A549 (cell line): Measurements from ENCODE around the gene RXRA. TPM values are rescaled to one million over a fixed set of nuclear protein-coding genes. Genes with fewer than 3 reads are reported as not detected.

ENCODE experiments used
- ATAC-seq, 2 experiments: fragments of 200-7000 bp in 1 of 2; fragments of >200 bp in 1 of 2; cut with Nextera tagmentation in 1 of 2; cut with Tn5 transposase in 1 of 2; 3 replicates each; pipeline versions ENCODE4 v1.8.0 to v1.9.1; 2018 to 2020; ENCODE audit warnings: mild to moderate bottlenecking in 1 of 2, moderate library complexity in 1 of 2
- CTCF ChIA-PET: fragments of 300-600 bp; sonication (Branson Sonifier 250); formaldehyde crosslinking; extraction: SDS; loops from one replicate; lab custom pipeline; 2021; ENCODE audit warnings: antibody characterized with exemption, inconsistent platforms; lab: Yijun Ruan, JAX
- POLR2A ChIA-PET: fragments of 350-600 bp; formaldehyde crosslinking; extraction: SDS; loops from one replicate; lab custom pipeline; 2021; ENCODE audit warnings: antibody characterized with exemption, inconsistent platforms; lab: Yijun Ruan, JAX
- DNase-seq, 2 experiments: peaks; one replicate each; pipeline versions ENCODE4 v3.0.0 to v3.0.0-alpha.2; 2011 to 2016; ENCODE audit warnings: low read depth in 1 of 2, low spot score in 1 of 2
- FAIRE-seq: peaks from 2 replicates; lab custom pipeline; 2011; peaks lifted over from hg19 to GRCh38; lab: Jason Lieb, UNC
- H3K27ac ChIP-seq, 2 experiments: fragments of >200 bp; sonication (Bioruptor Twin); formaldehyde crosslinking; 3 replicates each; pipeline ENCODE4 v1.5.1; 2016 to 2017
- H3K4me1 ChIP-seq: fragments of >200 bp; sonication (Bioruptor Twin); formaldehyde crosslinking; 3 replicates; pipeline ENCODE4 v1.6.1; 2016
- H3K4me2 ChIP-seq: fragments of >200 bp; sonication (Bioruptor Twin); formaldehyde crosslinking; 3 replicates; pipeline ENCODE4 v1.6.1; 2016
- H3K4me3 ChIP-seq: fragments of >200 bp; sonication (Bioruptor Twin); formaldehyde crosslinking; 3 replicates; pipeline ENCODE4 v1.5.1; 2016
- H3K9me3 ChIP-seq: fragments of >200 bp; sonication (Bioruptor Twin); formaldehyde crosslinking; 3 replicates; pipeline ENCODE4 v1.6.1; 2016
- CEBPB ChIP-seq, 2 experiments: fragments of >200 bp in 1 of 2; sonication (Bioruptor Twin) in 1 of 2; formaldehyde crosslinking in 1 of 2; IDR thresholded peaks; 2 replicates each; pipeline ENCODE4 v1.6.1; 2012 to 2016
- CHD2 ChIP-seq: fragments of 150-350 bp; IDR thresholded peaks from 2 replicates; pipeline ENCODE4 v1.6.1; 2014; ENCODE audit warnings: low read length; ENCODE audit not compliant: partially characterized antibody
- EHMT2 ChIP-seq: fragments of 200-600 bp; sonication (generic); IDR thresholded peaks from 2 replicates; pipeline ENCODE4 v1.6.1; 2016; ENCODE audit warnings: antibody characterized with exemption, low read depth, mild to moderate bottlenecking, moderate library complexity
- EP300 ChIP-seq, 2 experiments: fragments of >200 bp; sonication (Bioruptor Twin); formaldehyde crosslinking; IDR thresholded peaks; 2 replicates in 1 of 2; 3 replicates in 1 of 2; pipeline ENCODE4 v1.6.1; 2016 to 2017
- ESRRA ChIP-seq: fragments of 150-350 bp; IDR thresholded peaks from 2 replicates; pipeline ENCODE4 v1.6.1; 2014; ENCODE audit warnings: mild to moderate bottlenecking, low read length, borderline replicate concordance
- FOSB ChIP-seq: fragments of 250-450 bp; sonication (Bioruptor Pico); IDR thresholded peaks from 2 replicates; pipeline ENCODE4 v1.5.0; 2020; ENCODE audit warnings: mild to moderate bottlenecking, moderate library complexity
- FOSL2 ChIP-seq, 2 experiments: fragments of 450-650 bp in 1 of 2; fragments of >200 bp in 1 of 2; sonication (Bioruptor Twin) in 1 of 2; formaldehyde crosslinking; IDR thresholded peaks; 2 replicates each; pipeline versions ENCODE4 v1.5.0 to v1.6.1; 2016 to 2020; ENCODE audit warnings: mild to moderate bottlenecking in 1 of 2, moderate library complexity in 1 of 2
- FOXS1 ChIP-seq: fragments of 250-450 bp; sonication (Bioruptor Pico); IDR thresholded peaks from 2 replicates; pipeline ENCODE4 v1.5.0; 2020; ENCODE audit warnings: mild to moderate bottlenecking, moderate library complexity
- GATA3 ChIP-seq: IDR thresholded peaks from 2 replicates; pipeline ENCODE4 v1.6.1; 2012; ENCODE audit warnings: borderline replicate concordance
- HDAC2 ChIP-seq: fragments of 200-600 bp; sonication (generic); IDR thresholded peaks from 2 replicates; pipeline ENCODE4 v1.6.1; 2016
- HOXA7 ChIP-seq: fragments of 250-450 bp; sonication (Bioruptor Pico); IDR thresholded peaks from 2 replicates; pipeline ENCODE4 v1.5.0; 2020; ENCODE audit warnings: mild to moderate bottlenecking, moderate library complexity
- HOXB5 ChIP-seq: fragments of 250-450 bp; sonication (Bioruptor Pico); IDR thresholded peaks from 2 replicates; pipeline ENCODE4 v1.5.0; 2020; ENCODE audit warnings: mild to moderate bottlenecking, moderate library complexity
- JUN ChIP-seq, 2 experiments: fragments of >200 bp; sonication (Bioruptor Twin); formaldehyde crosslinking; IDR thresholded peaks; 2 replicates in 1 of 2; 3 replicates in 1 of 2; pipeline ENCODE4 v1.6.1; 2016 to 2017
- KDM1A ChIP-seq: fragments of 200-600 bp; sonication (generic); IDR thresholded peaks from 2 replicates; pipeline ENCODE4 v1.6.1; 2016; ENCODE audit warnings: low read depth, mild to moderate bottlenecking
- MAFK ChIP-seq: fragments of 450-650 bp; IDR thresholded peaks from 2 replicates; pipeline ENCODE4 v1.6.1; 2014; ENCODE audit not compliant: partially characterized antibody
- MYC ChIP-seq: IDR thresholded peaks from 2 replicates; pipeline ENCODE4 v1.6.1; 2012; ENCODE audit warnings: mild to moderate bottlenecking, inconsistent platforms, low read length, improper control_type of control experiment, borderline replicate concordance
- NR3C1 ChIP-seq: fragments of >200 bp; sonication (Bioruptor Twin); formaldehyde crosslinking; IDR thresholded peaks from 3 replicates; pipeline ENCODE4 v1.6.1; 2017
- RARB ChIP-seq: fragments of 250-450 bp; sonication (Bioruptor Pico); IDR thresholded peaks from 2 replicates; pipeline ENCODE4 v1.8.0; 2021; ENCODE audit warnings: mild to moderate bottlenecking, moderate library complexity
- SREBF2 ChIP-seq: fragments of 450-650 bp; IDR thresholded peaks from 2 replicates; pipeline ENCODE4 v1.6.1; 2014; ENCODE audit warnings: mild to moderate bottlenecking, moderate library complexity
- TFCP2L1 ChIP-seq: fragments of 250-450 bp; sonication (Bioruptor Pico); IDR thresholded peaks from 2 replicates; pipeline ENCODE4 v1.5.0; 2021; ENCODE audit warnings: mild to moderate bottlenecking
- ZNF302 ChIP-seq: fragments of 250-450 bp; sonication (Bioruptor Pico); IDR thresholded peaks from 2 replicates; pipeline ENCODE4 v1.9.0; 2021; ENCODE audit warnings: inconsistent platforms, mild to moderate bottlenecking, moderate library complexity
- ZSCAN20 ChIP-seq: fragments of 250-450 bp; sonication (Bioruptor Pico); IDR thresholded peaks from 2 replicates; pipeline ENCODE4 v1.8.0; 2022; ENCODE audit warnings: mild to moderate bottlenecking, moderate library complexity
- WGBS: methylation state at CpG from one replicate; pipeline ENCODE4 v1.1.6; 2017; ENCODE audit errors: missing lambda C conversion rate; 5-methylcytosine and 5-hydroxymethylcytosine counted together
- polyA plus RNA-seq, 4 experiments: library from polyadenylated mRNA; depleted of rRNA in 3 of 4; stranded (reverse); fragments of >200 nt; fragmentation: RNase III in 1 of 4; extraction: RNeasy Plus Mini Kit Qiagen cat#74134 plus additional on column Dnase treatment in 1 of 4; gene quantifications; 2 replicates in 3 of 4; 3 replicates in 1 of 4; pipeline ENCODE4 v1.2.3, GENCODE V29; 2011 to 2017
- TF ChIP-seq, protein P1 (sequence below): fragments of >200 bp; sonication (Bioruptor Twin); formaldehyde crosslinking; IDR thresholded peaks from 2 replicates; pipeline ENCODE4 v1.6.1; 2016
- TF ChIP-seq, protein P2 (sequence below): IDR thresholded peaks from 2 replicates; pipeline ENCODE4 v1.6.1; 2012
- TF ChIP-seq, protein P3 (sequence below): fragments of >200 bp; sonication (Bioruptor Twin); formaldehyde crosslinking; IDR thresholded peaks from 3 replicates; pipeline ENCODE4 v1.6.1; 2016

Gene RXRA
- polyA plus RNA-seq, 2 of the 4 experiments (the other 2 are of a cell fraction): 6.6 to 23.9 TPM

DNA sequence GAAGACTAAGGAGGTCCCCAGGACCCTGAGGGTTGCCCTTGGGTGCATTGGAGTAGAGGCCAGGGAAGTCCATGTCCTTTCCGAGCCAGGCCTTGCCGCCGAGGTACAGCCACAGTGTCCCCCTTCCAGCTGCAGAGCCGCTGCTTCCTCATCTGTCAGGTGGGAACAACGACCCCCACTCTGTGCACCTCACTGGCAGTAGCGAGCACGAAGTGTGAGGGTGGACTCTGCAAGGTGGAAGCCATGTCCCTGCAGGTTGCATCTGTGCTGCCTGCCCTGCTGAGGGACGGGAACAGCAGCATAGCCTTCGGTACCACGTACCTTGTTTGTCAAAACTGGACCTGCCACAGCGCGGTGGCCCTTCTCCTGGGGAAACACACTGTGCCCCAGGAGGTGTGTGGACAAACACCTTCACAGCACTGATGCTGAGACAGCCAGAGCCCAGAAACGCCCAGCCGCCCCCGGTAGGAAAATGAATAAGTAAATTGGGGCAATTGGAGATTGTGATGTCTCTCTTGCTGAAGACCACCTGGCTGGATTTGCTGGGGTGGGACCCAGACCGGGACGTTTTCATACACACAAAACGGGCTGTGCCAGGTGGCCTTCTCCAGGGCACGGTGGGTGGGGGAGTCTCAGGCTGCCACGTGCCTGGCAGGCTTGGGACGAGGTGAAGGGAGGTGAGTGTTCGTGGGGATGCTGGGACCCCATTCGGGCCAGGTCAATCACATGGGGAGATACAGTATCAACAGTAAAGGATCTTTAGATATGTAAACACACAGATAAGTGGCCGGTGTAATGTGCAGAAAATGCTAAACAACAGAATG, 157.3 kb downstream of the RXRA start:
- 64% methylated on average over 20 of the region's 24 CpGs for WGBS

DNA sequence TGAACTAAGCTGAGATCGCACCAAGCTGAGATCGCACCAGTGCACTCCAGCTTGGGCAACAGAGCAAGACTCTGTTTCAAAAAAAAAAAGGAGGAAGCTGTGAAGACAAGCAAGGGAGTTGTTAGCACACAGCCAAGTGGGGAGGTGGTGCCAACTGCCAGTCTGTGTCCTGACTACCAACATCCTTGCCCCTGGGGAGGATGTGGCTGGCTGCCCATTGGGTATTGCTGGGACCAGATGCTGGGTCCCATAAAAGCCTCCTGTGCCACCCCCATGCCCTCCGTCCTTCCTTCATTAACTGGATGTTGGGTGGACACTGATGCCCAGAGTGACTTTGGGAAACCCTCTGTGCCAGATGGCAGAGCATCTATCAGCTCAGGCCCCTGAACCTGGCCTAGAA, 158.2 kb downstream of the RXRA start:
- Histone ChIP-seq H3K4me2 (no peak overlapping the region), H3K4me1 (no peaks in the 10 kb centered on the region), H3K9me3 (no peaks in the 10 kb centered on the region), H3K4me3 (no peak overlapping the region), H3K27ac (no peak overlapping the region)
- ChIA-PET POLR2A (no interaction called here), CTCF (interaction anchor here (0.5 to 1.1 kb wide), 4 partner anchors 11 to 313 kb away, joined by 3 read pairs; no protein-coding TSS in a partner anchor)
- 88% methylated on average over 3 of the region's 3 CpGs for WGBS
- DNase-seq: no peak
- no peak for ATAC-seq
- TF ChIP-seq HDAC2: no peak
- no peak for TF ChIP-seq ZSCAN20 (CRISPR knock-in tag)
- no peak for TF ChIP-seq RARB (CRISPR knock-in tag)
- TF ChIP-seq, protein P1, sequence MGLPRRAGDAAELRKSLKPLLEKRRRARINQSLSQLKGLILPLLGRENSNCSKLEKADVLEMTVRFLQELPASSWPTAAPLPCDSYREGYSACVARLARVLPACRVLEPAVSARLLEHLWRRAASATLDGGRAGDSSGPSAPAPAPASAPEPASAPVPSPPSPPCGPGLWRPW: no peak
- TF ChIP-seq HOXA7 (CRISPR knock-in tag): no peak
- TF ChIP-seq, protein P2, sequence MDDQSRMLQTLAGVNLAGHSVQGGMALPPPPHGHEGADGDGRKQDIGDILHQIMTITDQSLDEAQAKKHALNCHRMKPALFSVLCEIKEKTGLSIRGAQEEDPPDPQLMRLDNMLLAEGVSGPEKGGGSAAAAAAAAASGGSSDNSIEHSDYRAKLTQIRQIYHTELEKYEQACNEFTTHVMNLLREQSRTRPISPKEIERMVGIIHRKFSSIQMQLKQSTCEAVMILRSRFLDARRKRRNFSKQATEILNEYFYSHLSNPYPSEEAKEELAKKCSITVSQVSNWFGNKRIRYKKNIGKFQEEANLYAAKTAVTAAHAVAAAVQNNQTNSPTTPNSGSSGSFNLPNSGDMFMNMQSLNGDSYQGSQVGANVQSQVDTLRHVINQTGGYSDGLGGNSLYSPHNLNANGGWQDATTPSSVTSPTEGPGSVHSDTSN: no peak
- no peak for TF ChIP-seq EP300 (IDR thresholded peaks at IDR 0.05)
- TF ChIP-seq SREBF2: no peak
- TF ChIP-seq HOXB5: no peak
- no peak for TF ChIP-seq ZNF302
- no peak for TF ChIP-seq KDM1A
- FAIRE-seq: no peak

More for the DNA sequence above, 157.3 kb downstream of the RXRA start:
- no peaks in the 10 kb centered on the region for H3K4me1 ChIP-seq
- ATAC-seq (no peak), DNase-seq (no peak), FAIRE-seq (no peak)
- ChIA-PET POLR2A (no interaction called here), CTCF (no interaction called here)
- H3K27ac ChIP-seq: no peak overlapping the region
- H3K4me3 ChIP-seq: no peak overlapping the region
- H3K4me2 ChIP-seq: no peak overlapping the region
- TF ChIP-seq EHMT2 (no peak), HOXA7 (CRISPR knock-in tag) (no peak), ESRRA (no peak), CHD2 (no peak)
- H3K9me3 ChIP-seq: no peaks in the 10 kb centered on the region

DNA sequence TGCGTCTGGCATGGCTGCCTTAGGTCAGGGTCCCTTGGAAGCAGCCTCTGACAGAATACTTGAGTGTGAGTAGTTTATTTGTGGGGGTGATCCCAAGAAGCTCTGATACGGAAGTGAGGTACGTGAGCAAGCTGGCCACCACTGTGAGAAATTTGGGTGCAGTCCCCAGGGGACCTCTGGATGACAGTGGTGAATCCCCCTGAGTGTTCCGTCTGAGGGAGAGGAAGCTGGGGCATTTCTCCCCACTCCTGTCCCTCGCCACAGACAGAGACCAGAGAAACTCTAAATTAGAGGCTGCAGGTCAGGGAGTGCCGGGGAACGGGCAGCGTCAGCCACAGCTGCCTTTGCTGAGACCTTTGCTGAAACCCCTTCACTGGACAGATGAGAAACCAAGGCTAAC, 159.4 kb downstream of the RXRA start:
- 77% methylated on average over 8 of the region's 8 CpGs for WGBS
- Histone ChIP-seq H3K4me3 (no peak overlapping the region), H3K9me3 (no peaks in the 10 kb centered on the region), H3K4me1 (no peaks in the 10 kb centered on the region), H3K4me2 (no peak overlapping the region), H3K27ac (no peak overlapping the region)
- FAIRE-seq (no peak), ATAC-seq (no peak), DNase-seq (no peak)
- POLR2A ChIA-PET: no interaction called here
- CTCF ChIA-PET: interaction anchor here (1.2 kb wide), 1 partner anchor 36 kb away, joined by 3 read pairs; no protein-coding TSS in a partner anchor
- TF ChIP-seq MAFK (no peak), MYC (no peak), CEBPB (IDR thresholded peaks at IDR 0.05) (no peak), GATA3 (no peak), NR3C1 (no peak), EHMT2 (no peak), JUN (IDR thresholded peaks at IDR 0.05) (no peak), HOXA7 (CRISPR knock-in tag) (no peak), FOSB (CRISPR knock-in tag) (no peak), FOXS1 (CRISPR knock-in tag) (no peak), SREBF2 (no peak), FOSL2 (IDR thresholded peaks at IDR 0.05) (no peak), FOSL2 (CRISPR knock-in tag; IDR thresholded peaks at IDR 0.05) (no peak), TFCP2L1 (CRISPR knock-in tag) (no peak)
- TF ChIP-seq, protein P3, sequence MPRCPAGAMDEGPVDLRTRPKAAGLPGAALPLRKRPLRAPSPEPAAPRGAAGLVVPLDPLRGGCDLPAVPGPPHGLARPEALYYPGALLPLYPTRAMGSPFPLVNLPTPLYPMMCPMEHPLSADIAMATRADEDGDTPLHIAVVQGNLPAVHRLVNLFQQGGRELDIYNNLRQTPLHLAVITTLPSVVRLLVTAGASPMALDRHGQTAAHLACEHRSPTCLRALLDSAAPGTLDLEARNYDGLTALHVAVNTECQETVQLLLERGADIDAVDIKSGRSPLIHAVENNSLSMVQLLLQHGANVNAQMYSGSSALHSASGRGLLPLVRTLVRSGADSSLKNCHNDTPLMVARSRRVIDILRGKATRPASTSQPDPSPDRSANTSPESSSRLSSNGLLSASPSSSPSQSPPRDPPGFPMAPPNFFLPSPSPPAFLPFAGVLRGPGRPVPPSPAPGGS: no peak
